AG04449 (cell line): Measurements from ENCODE around the gene OXLD1.

ENCODE experiments used
- CTCF ChIA-PET: fragments of 350-600 bp; formaldehyde crosslinking; extraction: SDS; loops from one replicate; lab custom pipeline; 2021; ENCODE audit warnings: antibody characterized with exemption; lab: Yijun Ruan, JAX
- POLR2A ChIA-PET: fragments of 400-600, 350-600 bp; formaldehyde crosslinking; extraction: SDS; loops from one replicate; lab custom pipeline; 2020; ENCODE audit warnings: antibody characterized with exemption, inconsistent platforms; lab: Yijun Ruan, JAX
- DNase-seq: peaks from one replicate; pipeline ENCODE4 v3.0.0-alpha.2; 2010; ENCODE audit warnings: low read depth, low spot score
- H3K4me3 ChIP-seq: 2 replicates; pipeline ENCODE4 v1.5.1; 2011; ENCODE audit warnings: low read depth, mild to moderate bottlenecking, control low read depth, low read length
- TF ChIP-seq, protein P1 (sequence below): IDR thresholded peaks from one replicate; pipeline ENCODE4 v1.5.1; 2011; ENCODE audit warnings: mild to moderate bottlenecking, moderate library complexity, low read length, control low read depth, inconsistent platforms; ENCODE audit not compliant: insufficient read depth; ENCODE audit errors: missing control alignments

The OXLD1 gene

DNA sequence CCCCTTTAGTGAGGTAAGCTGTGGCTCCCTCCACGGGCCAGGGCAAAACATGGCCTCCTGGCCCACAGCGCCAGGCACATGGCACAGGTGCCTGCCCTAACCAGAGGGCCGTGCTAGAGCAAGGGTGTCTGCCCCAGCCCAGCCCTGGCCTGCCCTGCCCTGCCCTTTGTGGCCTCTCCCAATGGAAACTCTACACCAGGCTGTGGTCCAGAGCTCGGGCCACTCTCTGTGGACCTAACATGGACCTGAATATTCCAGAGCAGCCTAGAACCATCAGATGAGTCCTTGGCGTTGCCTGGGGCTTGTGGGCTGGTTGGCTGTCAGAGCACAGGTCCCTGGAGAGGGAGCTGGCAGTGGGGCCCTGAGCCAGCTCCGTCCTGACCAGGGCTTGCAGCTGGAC lies 28.8 kb upstream of the OXLD1 start:
- DNase-seq: no peak
- no peak overlapping the region for H3K4me3 ChIP-seq
- ChIA-PET POLR2A (interaction anchor here (0.7 to 1.6 kb wide), 2 partner anchors 11 to 29 kb away, joined by 3 to 5 read pairs; partner anchors contain the start of genes CCDC137, HGS and OXLD1), CTCF (no interaction called here)
- TF ChIP-seq, protein P1, sequence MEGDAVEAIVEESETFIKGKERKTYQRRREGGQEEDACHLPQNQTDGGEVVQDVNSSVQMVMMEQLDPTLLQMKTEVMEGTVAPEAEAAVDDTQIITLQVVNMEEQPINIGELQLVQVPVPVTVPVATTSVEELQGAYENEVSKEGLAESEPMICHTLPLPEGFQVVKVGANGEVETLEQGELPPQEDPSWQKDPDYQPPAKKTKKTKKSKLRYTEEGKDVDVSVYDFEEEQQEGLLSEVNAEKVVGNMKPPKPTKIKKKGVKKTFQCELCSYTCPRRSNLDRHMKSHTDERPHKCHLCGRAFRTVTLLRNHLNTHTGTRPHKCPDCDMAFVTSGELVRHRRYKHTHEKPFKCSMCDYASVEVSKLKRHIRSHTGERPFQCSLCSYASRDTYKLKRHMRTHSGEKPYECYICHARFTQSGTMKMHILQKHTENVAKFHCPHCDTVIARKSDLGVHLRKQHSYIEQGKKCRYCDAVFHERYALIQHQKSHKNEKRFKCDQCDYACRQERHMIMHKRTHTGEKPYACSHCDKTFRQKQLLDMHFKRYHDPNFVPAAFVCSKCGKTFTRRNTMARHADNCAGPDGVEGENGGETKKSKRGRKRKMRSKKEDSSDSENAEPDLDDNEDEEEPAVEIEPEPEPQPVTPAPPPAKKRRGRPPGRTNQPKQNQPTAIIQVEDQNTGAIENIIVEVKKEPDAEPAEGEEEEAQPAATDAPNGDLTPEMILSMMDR: no peak

DNA sequence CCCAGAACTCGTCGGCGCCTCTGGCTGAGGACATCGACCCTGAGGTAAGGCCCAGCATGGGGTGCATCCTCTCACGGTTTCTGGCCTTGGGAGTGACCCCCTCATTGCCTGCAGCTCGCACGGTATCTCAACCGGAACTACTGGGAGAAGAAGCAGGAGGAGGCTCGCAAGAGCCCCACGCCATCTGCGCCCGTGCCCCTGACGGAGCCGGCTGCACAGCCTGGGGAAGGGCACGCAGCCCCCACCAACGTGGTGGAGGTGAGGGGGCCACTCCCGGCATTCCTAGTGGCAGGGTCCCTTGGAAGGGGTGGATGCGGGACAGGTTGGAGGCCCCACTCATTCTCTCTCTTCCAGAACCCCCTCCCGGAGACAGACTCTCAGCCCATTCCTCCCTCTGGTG lies 28.4 kb upstream of the OXLD1 start:
- H3K4me3 ChIP-seq: no peak overlapping the region
- ChIA-PET POLR2A (no interaction called here), CTCF (no interaction called here)
- TF ChIP-seq, protein P1: no peak
- DNase-seq: no peak

DNA sequence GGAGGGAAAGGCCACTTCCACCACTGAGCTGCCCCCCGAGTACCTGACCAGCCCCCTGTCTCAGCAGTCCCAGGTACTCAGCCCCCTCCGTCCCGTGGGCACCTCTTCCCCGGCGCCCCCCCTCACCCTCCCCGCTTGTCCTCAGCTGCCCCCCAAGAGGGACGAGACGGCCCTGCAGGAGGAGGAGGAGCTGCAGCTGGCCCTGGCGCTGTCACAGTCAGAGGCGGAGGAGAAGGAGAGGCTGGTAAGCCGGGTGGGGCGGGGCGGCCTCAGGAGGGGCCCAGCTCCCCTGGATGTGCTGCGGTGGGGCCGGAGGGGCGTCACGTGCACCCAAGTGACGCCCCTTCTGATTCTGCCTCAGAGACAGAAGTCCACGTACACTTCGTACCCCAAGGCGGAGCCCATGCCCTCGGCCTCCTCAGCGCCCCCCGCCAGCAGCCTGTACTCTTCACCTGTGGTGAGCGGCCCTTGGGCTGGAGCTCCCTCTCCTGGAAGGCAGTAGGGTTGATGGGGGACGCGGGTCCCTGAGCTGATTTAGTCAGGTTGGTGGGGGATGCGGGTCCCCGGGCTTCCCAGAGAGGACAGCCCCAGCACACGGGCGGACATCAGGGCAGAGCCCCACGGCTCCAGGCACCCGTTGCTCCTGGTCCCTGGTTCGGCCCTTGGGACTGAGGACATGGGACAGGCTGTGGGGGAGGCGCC lies 27.3 kb upstream of the OXLD1 start:
- no peak overlapping the region for H3K4me3 ChIP-seq
- ChIA-PET POLR2A (interaction anchor here (1.2 to 1.5 kb wide), 3 partner anchors 9 to 10 kb away, joined by 5 to 6 read pairs (median 5); partner anchors contain the start of genes ARL16, HGS and MRPL12), CTCF (interaction anchor here (0.9 to 1.2 kb wide), 2 partner anchors 9 to 34 kb away, joined by 3 read pairs; partner anchors contain the start of gene HGS)
- TF ChIP-seq, protein P1: no peak
- DNase-seq: no peak

DNA sequence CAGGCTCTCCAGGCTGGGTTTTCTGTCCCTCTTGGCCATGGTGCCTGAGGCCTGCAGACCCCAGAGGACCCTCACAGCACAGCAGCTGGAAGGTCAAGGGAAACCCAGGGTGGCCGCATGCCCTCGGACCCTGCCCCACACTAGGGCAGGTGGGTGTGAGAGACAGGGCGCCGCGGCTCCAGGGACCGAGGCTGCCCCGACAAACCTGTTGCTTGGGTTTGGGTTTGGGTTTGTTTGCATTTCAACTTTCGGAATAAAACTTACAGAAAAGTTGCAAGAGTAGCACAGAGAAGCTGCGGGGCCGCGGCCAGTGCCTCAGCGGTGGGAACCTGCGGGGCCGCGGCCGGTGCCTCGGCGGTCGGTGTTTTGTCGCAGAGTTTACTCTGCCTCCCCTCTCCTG lies 25.2 kb upstream of the OXLD1 start:
- POLR2A ChIA-PET: no interaction called here
- no peak for DNase-seq
- H3K4me3 ChIP-seq: no peak overlapping the region
- TF ChIP-seq, protein P1: no peak
- CTCF ChIA-PET: no interaction called here

DNA sequence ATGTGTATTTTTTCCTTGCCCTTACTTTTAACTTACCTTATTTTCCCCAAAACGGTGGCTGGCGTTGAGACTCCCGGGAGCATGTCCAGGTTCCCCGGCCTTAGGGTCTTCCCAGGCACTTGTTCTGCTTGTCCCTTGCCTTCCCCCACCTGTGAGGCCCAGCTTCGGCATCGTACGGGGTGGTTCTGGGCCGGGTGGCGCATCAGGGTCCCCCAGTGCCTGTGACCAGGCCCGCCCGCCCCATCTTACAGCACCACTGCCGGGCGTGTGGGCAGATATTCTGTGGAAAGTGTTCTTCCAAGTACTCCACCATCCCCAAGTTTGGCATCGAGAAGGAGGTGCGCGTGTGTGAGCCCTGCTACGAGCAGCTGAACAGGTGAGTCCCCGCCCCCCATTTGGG lies 24.8 kb upstream of the OXLD1 start:
- ChIA-PET POLR2A (no interaction called here), CTCF (no interaction called here)
- no peak overlapping the region for H3K4me3 ChIP-seq
- no peak for DNase-seq
- TF ChIP-seq, protein P1: no peak

DNA sequence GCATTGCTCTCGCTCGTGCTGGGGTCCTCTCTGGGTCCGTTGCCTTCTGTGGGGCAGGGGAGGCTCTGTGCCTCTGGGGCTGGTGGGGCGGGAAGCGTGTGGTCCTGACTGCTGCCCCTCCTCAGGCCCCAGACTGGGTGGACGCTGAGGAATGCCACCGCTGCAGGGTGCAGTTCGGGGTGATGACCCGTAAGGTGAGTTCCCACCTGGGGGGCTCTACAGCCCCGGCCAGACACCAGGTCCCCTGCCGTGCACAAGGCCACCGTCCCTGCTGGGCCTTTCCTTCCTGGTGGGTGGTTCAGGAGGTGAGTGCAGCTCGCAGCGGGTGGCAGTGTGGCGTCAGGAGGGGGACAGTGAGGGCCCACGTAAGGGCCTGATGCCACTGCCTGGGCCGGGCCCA lies 24.1 kb upstream of the OXLD1 start:
- no peak overlapping the region for H3K4me3 ChIP-seq
- POLR2A ChIA-PET: no interaction called here
- TF ChIP-seq, protein P1: no peak
- CTCF ChIA-PET: no interaction called here
- no peak for DNase-seq
